RCC 7860 (cell line): ENCODE data around the gene ASAP3.

ENCODE experiments used
- DNase-seq: peaks from one replicate; pipeline ENCODE4 v3.0.0-alpha.2; 2015; ENCODE audit warnings: low spot score
- FAIRE-seq: peaks from 2 replicates; lab custom pipeline; 2012; peaks lifted over from hg19 to GRCh38; lab: Jason Lieb, UNC

ASAP3 gene

DNA sequence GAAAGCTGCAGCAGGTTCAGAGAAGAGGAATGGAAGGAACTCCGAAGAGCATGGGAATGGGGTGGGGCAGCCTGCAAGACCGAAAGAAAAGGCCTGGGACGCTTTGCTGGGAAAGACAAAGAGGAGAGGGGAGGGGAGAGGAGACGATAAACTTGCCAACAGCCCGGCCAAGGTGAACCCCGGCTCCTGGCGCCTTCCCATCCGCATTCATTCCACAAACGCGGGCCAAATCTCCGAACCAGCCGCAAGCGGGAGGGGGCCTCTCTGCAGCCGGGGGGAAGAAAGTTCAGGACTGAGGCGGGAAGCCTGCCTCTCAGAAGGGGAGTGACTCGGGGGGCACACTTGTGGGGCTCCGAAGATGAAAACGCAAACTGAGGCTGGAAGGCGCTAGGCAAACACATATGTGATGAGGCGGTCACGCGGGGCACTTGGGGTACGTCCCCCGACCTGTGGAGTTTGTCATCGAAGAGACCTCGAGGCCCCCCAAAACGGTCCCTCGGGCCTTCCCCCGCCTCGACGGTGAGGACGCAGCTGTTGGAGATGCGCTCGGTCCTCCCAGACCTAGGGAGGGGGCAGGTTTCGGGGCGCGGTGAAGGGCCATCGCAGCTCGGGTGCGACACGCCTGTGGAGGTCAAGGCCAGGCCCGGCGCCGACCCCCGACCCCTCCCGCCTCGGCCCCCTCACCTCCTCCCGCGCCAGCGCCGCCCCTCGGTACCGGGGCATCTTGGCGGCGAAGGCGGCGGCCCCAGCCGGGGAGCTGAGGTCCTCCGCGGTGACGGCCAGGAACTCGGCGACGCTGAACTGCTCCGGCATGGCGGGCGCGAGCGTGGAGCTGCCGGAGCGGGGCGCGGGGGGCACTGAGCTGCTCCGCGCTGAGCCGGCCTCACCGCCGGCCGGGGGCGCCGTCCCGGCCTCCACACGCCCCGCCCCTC lies at the start of gene ASAP3:
TSS of gene ASAP3 (minus strand) at position 859 of the 932 bp plus-strand sequence. CDS start at position 813, 46 bp downstream.
- DNase-seq (no peak), FAIRE-seq (no peak)

DNA sequence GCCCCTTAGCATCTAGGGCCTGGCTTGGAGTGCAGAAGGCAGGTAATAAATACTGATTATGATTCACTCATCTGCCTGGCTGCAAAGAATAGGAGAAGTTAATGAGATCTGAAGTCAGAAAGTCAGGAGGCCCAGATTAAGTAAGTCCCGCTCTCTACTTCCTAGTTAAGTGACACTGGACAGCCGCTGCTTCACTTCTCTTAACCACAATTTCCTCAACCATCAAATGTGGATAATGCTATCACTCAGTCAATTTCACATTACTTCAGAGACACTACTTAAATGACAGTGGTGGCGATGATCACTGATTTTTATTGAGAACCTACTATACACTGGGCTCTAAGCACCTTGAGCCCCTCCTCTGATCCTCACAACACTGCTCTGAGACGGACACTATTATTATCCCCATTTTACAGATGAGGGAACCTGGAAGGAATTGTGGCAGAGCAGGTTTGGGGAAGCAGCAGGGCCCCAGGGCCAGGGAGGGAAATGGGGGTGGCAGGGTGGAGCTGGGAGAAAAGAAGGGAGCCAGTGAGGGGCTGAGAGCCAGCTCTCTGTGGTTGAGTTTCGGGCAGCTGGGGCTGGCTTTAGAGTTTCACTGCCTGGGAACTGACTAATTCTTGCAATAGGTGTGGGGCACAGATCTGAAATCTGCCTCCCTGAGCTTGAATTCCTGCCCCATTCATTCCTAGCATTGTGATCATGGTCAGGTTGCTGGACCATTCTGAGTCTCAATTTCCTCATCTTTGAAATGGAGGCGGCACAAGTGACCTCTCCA lies 49.5 kb upstream of the ASAP3 start:
- FAIRE-seq (no peak), DNase-seq (no peak)

DNA sequence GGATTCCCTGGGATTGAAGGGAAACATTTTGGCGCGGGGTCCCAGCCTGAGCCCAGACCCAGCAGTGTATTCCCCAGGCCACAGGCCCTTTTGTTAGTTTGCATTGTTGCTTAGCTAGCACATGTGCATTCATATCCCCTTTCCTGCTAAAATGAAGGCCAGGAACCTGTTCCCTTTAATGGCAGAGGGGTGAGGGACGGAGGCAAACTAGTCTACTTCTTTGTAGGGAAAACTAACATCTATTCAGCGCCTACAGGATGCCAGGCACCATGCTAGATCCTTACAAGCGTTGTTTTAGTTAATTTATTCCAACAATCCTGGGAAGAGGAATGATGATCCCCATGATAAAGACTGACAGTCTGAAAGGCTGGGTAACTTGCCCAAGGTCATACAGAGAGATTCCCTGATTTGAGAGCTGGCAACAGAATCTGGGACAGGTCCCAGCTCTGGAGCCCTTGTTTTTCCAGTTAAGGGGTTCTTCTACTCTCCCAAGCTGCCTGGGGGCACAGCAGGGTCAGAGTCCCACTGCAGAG lies 47.6 kb upstream of the ASAP3 start:
- no peak for DNase-seq
- FAIRE-seq, result no peak

DNA sequence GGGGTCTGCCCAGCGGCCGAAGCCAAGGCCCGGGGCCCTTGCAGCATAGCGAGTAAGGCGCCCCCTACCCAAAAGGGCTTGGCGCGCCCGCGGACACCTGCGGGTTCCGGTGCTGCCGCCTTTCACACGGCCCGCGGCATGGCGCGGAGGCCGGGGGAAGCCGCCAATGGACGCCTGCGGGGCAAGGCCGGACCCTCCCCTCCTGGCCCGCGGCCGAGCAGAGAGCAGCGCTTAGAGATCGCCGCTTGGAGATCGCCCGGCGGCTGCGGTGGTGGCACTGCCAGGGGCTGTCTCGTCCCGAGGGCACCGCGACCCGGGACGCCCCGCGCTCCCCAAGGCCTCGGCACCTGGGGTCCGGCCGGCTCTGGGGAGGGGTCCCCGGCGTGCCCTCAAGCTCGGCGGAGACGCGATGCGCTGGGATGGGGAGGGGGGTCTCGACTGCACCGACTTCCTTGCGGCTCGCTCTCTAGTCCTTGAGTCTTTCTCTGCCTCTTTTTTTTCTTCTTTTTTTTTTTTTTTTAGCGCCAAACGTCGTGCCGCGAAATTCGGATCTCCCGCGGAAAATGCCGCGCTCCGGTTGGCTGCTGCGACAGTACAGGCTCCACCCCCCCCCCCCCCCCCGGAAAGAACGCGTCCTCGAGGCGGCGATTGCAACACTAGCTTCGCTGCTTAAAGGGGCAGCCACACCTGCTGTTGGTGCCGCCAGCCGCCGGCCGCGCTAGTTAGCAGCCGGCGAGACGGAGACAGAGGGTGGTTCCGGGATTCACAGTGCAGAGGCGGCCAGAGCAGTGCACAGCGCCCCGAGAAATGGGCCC lies 47.0 kb upstream of the ASAP3 start, which contains the start of gene E2F2:
TSS of gene E2F2 (minus strand) at position 487 of the 815 bp plus-strand sequence. CDS start at position 47, 440 bp downstream.
- FAIRE-seq, result no peak

DNA sequence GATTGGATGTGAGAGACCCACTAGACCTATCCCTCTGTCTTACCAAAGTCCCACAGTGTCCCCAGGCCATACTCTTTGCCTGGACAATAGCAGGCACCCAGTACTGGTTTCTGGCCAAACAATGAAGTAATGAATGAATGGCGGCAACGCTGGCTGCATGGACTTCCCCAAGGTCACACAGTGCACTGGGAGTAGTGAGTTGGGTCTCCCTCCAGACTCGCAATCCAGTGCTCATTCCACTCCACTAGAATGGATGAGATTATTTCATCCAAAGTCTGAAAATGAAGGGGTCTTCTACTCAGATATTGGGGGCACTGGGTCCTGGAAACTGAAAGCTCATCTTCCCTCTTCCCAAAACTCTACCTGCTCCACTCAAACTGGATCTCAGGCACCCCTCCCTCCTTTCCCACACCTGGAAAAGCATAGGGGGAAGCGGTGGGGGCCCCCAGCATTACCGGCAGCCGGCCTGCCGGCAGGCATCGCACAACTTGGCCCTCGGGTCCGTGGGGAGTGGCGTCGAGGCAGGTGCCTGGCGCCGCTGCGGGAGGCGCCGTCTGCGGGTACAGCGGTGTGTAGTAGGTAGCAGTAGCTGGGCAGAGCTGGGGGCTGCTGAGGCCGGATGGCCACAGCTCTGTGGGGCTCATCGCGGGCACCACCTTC lies 46.2 kb upstream of the ASAP3 start:
- FAIRE-seq, result no peak
- no peak for DNase-seq

More for the DNA sequence above, 47.0 kb upstream of the ASAP3 start, which contains the start of gene E2F2:
- DNase-seq, result peak; percentile 67

DNA sequence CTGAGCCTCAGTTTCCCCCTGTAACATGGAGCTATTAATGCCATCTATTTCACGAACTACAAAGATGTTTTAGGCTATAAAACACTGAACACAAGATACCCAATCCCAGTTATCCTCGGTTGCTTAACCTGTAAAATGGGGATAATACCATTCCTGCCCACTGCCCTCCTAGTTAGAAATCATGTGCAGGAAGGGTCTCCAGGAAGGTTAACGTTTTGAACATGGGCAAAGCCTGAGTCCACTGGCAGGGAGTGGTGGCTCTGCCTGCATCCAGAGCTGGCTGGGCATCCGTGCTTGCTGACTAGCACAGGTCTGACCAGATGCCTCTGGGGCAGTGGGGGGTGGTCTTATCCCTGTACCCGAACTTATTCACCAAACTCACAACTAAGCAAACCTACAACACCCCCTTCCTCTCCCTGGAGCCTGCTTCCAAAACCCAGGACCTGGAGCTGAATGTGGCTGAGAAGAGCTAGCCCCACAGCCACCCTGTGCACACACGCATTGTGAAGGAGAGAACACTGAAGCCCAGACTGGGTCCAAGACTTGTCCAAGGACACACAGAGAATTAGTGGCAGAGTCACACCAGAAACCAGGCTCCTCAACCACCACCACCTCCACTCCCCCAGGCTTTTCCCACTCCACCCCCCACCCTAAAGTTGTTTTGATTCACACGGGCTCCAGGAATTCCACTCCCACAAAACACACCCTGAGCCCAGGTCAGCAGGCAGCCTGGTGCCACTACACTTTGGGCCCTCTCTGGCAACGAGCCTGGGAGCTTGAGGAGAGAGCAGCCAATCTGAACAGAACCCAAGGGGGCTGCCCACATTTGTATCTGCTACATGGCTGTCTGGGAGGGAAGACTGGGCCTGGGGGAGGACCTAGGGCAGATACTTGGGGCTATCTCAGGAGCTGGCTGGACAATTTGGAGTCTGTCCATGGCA lies 45.4 kb upstream of the ASAP3 start:
- FAIRE-seq, result no peak
- DNase-seq, result no peak

- DNase-seq (peak; percentile 77), FAIRE-seq (peak; percentile 73)
These were observed 44.4 kb upstream of the ASAP3 start for GRCh38 chr1:23528250-23528978.

- DNase-seq (no peak), FAIRE-seq (no peak)
These were observed 43.9 kb upstream of the ASAP3 start for GRCh38 chr1:23527900-23528249.

DNA sequence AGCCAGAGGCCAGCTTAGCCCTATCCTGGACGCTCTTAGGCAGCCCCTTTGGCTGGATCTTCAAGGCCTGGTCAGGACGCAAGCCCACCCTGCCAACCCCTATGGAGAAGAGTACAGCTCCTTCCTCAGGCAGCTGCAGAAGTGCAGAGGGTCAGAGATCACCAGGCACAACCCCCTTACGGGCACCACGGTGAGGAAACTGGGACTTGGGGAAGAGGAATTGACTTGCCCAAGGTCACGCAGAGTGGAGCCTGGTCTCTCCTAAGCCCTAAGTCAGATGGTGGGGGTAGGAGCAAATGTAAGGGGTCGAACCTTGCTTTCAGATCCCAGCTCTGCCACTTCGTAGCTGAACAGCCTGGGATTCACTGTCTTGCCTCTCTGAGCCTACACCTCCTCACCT lies 43.4 kb upstream of the ASAP3 start:
- FAIRE-seq (no peak), DNase-seq (no peak)

DNA sequence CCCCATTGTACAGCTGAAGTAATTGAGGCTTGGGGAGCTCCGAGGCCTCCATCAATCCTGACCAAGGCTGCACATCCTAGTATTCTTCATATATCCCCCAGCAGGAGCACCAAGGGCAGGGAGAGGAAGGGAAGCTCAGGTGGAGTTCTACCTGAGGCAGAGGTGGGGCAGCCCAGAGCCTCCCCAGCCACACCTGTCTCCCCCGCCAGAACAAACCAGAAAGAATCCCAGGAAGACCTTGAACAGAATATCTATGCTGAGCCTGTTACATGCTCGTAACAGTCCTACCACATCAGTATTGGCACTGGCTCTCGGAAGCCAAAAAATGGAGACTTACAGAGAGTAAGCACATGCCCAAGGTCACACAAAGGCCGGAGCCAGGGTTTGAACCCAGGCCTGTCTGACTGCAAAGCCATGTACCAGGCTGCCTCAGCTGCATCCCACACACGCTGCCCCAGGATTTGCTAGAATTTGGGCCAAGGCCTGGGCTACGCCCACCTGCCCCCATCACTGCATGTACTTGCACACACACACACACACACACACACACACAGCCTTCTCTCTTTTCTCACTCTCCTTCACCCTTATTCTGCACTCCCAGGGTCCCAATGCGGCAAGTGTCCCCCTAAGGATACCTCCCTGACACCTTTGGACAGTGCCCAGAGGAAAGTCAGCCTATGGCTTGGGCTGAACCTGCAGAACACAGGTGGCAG lies 42.5 kb upstream of the ASAP3 start:
- FAIRE-seq, result no peak

GRCh38 chr1:23525558-23526250 lies 41.7 kb upstream of the ASAP3 start:
- no peak for FAIRE-seq
- no peak for DNase-seq

More for the DNA sequence above, 42.5 kb upstream of the ASAP3 start:
- DNase-seq, result no peak

DNA sequence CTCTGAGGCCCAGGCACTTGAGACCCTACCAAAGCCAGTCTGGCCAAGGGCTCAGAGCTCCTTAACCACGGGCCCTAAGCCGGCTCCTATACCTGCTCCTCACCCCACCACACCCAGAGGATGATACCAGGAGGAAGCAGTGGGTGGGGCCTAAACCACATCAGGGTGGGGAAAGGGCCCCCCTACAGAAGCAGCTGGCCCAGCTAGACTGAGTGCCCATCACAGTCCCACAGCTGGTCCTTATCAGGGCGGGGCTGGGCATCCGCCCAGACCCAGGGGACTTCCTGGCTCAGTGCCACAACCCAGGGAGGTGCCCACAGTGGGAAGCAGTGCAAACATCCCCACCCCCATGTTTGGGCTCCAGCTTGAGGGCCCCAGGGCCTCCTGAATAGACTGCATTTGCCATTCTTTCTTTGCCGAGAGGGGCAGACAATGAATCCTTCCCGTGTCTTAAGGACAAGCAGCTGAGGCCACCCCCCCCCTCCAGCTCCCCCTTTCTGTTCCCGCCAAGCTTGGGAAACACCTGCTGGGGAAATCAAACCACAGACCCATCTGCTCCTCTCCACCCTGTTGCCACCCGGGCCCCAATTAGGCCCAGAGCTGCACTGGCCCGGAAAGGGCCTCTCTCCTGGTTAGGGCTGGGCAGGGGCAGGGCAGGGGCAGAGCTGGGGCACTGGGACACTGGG lies 40.9 kb upstream of the ASAP3 start:
- no peak for FAIRE-seq
- DNase-seq, result no peak

DNA sequence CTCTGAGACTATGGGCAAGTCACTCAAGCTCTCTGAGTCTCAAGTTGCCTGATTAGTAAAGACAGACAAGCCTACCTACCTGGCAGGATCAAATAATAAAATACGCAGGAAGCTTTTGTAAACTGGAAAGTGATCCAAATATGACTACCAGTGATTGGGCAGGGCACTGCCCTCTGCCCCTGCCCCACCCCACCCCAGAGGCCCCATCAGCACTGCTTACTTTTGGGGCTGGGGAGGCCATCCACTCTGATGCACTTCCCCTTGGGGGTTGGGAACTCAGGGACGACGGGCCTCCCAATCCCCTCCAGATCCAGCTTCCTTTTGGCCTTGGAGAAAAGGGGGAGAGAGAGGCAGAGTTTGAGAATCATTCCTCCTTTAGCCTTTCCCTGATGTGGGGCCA lies 40.2 kb upstream of the ASAP3 start:
- FAIRE-seq (no peak), DNase-seq (no peak)

DNA sequence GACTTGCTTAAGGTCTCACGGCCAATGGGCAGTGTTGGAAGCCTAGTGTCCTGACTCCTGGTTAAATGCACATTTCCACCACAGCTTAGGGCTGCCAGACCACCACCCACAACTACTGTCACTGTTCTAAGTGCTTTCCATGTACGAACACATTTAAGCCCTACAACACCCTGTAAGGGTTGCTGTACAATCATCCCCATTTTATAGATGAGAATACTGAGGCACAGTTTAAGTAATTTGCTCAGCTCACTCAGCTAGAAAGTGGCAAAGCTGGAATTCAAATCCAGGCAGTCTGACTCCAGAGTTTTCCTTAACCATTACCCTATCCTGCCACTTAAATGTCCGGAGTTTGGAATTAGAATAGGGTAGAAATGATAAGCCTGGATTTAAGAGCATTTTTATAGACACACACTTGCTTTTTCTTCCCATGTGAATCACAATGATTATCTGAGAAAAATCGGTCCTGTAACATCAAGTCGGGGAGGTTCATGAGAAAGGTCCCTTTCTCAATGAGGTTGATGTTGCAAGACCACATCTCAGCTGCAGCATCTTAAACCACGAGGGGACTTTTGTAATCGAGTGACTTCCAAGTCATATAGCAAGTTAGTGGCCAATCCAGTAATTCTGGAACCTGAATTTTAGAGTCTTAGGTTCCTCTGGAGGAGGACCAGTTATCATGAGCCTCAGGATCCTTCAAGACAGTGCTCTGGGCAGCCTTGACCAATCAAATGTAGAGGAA lies 38.4 kb upstream of the ASAP3 start:
- FAIRE-seq (no peak), DNase-seq (no peak)

DNA sequence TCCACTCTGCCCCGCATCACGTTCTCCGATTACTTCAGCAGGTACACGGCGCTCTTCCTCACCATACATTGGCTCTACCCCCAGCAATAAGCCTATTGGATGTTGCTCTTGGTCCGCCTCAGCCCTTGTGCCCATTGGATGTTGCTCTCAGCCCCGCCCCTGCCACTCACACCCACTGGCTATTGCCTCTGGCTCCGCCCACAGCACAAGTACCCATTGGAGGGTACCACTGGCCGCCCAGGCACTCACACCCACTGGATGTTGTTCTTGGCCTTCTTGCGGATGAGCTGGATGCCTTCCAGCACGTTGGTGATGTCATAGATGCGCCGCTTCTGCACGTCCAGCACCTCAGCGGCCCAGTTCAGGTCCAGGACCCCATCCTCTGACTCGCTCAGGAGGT lies 37.6 kb upstream of the ASAP3 start:
- no peak for DNase-seq
- FAIRE-seq, result no peak

DNA sequence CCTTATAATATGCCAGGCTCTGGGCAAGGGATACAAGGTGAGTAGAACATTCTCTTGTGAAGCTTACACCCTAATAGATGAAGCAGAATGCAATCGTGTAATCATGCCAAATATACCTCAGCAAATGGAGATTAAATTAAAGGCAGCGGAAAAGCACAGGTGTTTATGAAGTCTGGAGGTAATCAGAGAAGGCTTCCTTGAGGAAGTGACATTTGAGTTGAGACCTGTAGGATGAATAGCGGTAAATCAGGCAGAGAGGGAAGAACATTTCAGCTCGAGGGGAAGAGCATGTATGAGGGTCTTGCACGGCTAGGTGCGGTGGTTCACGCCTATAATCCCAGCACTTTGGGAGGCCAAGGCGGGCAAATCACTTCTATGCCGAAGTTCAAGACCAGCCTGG lies 33.6 kb upstream of the ASAP3 start:
- FAIRE-seq, result no peak

More for the DNA sequence above, 33.6 kb upstream of the ASAP3 start:
- DNase-seq, result no peak
